GM18498 (cell line): ENCODE measurements around the gene TACC2.

Source experiments
- ATAC-seq: cut with Tn5 transposase; IDR thresholded peaks from one replicate; pipeline ENCODE4 v1.9.1; 2021; ENCODE audit warnings: mild to moderate bottlenecking, moderate library complexity; ENCODE audit not compliant: unreplicated experiment

The TACC2 gene

DNA sequence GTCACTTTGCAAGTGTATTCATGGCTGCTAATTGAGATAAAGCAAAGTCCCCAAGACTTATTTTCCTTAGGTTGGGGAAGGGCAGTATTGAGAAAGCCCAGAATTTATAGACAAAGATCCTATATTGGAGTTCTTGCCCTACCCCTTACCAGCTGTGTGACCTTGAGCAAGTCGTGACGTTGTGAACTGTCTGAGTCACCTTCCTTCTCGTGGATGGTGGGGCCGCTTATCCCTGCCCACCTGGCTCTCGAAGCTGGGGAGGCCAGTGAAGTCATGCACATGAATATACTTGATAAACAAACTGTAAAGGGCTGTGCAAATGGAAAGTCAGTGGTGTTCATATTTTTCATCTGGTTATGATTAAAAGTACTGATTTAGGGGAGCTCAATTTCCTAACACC is 127.4 kb downstream of the TACC2 start:
- ATAC-seq, result no peak

DNA sequence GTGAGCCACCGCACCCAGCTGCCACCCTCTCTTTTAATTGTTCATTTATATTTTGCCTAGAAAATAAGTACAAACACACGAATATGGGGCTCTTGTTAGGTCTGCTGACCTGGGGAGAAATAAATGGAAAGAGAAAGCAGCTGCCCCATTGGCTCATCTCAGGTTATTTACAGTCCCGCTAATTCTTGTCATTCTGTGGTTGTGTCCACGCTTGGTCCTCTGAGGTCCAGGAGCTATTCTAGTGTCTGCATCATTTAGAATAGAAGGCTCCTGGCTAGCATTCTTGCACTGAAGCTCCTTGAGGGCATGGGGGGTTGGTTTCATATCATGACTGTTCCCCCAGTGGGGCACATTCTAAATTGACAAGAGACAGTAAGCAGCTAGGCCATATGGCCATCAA is 128.5 kb downstream of the TACC2 start:
- no peak for ATAC-seq

DNA sequence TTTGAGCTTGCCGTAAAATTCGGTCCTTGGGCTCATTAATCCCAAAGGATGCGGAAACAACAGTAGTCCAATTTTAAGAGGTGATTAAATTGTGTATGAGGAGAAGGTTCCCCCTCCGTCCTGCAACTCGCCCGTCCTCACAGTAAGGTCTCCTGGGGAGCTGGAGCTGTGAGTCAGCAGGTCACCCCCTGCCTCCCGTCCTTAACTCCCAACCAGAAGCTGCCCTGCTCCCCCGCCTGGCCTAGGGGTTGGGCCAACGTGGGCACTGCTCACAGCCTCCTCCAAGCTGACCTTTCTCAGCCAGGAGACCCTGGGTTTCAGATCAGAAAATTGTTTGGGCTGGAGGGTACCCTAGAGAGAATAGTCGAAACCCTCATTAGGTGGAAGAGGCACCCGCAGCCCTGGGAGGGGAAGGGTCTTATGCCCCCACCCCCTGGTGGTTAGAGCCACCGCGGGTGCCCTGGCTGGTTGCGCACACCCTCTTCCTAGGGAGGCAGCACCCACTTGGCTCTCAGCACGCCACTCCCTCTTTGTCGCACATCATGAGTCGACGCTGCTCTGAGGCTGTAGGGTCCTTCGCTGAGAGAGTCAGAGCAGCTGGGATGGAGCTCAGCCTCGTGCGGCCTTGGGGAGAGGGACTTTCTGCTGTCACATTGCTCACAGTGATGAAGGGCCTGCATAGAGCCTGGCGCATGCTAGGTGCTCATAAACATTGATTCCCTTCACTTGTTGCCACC is 131.2 kb downstream of the TACC2 start:
- ATAC-seq, result no peak

DNA sequence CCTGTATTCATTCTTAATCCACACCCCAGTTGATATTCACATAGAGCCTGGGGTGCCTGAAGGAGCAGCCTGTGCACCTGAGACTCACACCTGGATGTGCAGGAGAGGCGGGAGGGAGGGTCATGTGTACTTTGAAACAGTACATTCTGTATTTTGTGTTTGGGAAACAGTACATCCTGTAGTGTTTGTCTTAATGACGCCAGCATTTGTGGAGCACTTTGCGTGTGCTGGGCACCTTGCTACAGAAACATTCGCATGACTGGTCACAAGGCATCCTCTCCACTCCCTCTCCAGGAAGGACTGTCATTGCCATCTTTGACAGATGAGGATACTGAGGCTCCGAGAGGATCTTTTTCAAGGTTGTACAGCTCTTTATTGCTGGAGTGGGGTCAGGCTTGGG is 132.1 kb downstream of the TACC2 start:
- no peak for ATAC-seq

DNA sequence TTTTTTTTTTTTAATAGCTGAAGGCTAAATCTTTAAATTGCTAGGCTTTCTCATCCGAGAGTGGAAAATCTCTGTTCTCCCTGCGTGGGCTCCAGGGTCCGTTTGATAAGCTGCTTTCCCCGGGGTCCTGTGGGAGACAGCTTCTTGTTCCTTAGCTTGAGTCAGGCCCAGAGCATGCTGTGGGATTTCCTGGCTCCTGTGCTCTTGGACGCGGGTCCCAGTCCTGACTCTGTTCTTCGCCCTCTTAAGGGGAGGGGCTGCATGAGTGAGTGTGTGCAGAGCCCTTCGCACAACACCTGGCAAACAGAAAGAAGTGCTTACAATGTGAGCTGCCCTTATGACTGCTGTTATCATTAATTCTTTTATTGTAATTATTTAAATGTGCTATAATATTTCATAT is 133.5 kb downstream of the TACC2 start:
- no peak for ATAC-seq

DNA sequence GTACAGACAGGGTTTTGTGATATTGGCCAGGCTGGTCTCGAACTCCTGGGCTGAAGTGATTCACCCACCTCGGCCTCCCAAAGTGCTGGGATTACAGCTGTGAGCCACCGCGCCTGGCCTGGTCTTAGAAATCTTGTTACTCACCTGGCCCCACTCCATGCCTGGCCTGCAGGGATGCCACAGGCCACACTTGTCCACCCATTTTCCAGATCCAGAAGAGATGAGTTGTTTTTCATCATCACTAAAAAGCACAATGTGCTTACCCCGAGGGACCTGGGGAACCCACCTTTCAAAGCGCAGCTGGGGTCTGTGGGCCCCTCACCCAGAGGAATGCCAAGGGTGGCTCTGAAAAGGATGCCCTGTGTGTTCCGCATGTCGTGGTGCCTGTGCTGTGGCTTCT is 134.2 kb downstream of the TACC2 start:
- ATAC-seq, result no peak

DNA sequence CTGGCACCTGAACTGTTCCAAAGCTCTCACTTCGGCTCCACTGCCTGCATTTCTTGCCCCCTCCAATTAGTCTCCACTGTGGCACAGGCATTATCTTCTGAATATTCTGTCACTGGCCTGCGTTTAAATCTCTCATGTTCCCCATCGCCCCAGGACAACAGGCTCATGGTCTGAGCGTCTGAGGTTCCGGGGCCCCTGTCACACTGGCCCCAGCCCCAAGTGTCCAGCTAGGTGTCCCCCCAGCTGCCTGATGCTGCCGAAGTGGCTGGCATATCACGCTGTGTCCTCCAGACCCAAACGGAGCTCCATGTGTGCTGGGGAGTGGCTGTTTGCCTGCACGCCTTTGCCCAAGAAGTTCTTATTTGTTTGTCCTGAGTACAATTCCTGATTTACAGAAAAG is 135.4 kb downstream of the TACC2 start:
- ATAC-seq, result no peak

DNA sequence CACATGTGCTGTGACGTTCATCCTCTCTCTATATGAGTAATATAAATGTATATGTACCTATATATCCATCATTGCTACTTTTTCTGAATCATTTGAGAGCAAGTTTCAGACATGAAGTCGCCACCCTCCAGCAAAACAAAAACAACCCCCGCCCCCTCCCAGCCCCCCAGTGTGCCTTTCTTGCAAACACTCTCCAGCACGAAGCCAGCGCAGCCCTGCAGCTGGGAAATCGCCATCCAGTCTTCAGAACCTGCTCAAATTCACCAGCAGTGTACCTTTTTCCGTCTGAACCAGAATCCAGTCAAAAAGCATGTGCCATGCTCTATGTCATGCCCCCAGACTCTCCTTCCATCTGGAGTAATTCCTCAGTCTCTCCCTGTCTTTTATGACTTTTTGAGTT is 135.8 kb downstream of the TACC2 start:
- ATAC-seq, result no peak

DNA sequence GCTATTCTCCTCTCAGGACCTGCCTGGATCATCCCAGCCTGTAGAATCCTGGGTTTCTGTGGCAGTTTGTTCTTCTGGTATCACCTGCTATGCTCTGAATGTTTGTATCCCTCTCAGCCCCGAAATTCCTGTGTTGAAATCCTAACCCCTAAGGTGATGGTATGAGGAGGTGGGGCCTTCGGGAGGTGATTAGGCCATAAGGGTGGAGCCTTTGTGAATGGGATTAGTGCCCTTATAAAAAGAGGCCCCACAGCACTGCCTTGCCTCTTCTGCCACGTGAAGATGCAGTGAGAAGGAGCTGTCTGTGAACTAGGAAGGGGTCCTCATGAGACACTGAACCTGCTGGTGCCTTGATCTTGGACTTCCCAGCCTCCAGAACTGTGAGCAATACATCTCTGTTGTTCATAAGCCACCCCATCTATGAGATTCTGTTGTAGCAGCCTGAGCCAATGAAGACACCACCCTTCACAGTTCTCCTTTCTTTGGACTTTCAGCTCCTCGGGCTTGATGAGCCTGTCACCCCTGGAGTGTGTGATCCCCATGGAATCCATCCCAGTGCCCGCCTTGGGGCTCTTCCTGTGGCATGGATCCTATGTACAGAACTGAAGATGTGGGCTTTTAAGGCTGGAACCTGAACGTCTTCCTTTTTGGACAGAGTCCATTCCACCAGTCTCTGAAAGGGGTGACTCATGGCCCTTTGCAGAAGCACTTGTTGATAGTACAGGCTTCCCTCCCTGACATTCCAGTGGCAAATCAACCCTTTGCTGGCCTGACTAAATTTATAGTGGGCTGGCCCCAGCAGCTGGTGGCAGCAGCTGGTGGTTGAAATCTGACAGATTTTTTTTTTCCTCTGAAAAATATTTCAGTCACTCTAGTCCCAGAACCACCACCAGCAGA is 138.0 kb downstream of the TACC2 start:
- no peak for ATAC-seq

DNA sequence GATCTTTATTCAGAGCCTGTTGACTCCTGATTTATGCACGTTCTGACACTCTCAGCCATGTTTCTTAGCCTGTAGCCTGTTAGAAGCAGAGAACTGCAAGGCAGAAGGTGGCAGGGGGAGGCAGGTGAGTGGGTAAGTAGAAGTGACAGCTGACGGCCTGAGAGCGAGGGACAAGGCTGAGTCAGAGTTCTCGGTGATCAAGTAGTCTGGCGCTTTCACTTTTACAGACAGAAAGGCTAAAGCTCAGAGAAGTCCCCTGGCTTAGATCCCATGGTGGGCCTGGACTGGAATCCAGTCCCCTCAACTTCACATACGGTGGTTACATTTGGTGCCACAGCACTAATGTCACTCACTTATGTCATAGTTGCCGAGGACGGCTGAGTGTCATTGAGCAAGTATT is 139.0 kb downstream of the TACC2 start:
- ATAC-seq, result no peak

DNA sequence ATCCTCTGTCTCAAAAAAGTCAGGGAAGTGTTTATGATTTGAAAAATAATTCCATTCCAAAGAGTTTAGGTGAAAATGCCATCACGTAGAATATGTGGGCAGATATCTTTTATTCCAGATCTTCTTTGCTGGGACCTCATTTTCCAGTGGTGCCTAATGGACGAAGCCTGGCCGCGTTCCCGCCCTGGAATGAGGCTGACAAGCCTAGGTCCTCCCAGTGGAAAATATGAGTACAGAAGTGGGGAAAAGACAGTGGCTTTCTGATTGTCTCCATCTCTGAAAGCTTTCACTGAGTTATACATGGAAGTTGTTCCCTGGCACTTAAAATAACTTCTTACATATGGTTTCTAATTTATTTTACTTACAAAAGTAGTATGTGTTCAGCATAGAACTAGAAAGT is 139.4 kb downstream of the TACC2 start:
- no peak for ATAC-seq

DNA sequence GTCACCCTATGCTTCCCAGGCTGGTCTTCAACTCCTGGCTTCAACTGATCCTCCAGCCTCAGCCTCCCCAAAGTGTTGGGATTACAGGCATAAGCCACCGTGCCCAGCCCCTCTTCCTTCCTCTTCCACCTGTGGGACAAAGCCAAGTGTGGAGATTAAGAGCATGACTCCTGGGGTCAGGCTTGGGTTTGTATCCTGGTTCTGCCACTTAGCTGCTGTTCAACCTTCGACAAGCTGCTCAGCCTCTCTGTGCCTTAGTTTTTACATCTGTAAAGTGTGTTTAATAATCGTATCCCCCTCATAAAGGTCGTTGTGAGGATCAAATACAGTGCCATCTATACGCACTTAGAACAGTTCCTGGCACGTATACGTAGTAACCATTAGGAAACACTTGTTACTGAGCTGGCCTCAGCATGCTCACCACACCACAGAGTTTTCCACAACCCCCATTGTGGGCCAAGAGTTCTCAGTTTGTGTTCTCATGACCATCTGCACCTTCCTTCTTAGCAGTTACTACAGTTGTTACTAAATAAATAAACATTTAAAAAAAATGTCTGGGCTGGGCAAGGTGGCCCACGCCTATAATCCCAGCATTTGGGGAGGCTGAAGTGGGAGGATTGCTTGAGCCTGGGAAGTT is 141.6 kb downstream of the TACC2 start:
- no peak for ATAC-seq

DNA sequence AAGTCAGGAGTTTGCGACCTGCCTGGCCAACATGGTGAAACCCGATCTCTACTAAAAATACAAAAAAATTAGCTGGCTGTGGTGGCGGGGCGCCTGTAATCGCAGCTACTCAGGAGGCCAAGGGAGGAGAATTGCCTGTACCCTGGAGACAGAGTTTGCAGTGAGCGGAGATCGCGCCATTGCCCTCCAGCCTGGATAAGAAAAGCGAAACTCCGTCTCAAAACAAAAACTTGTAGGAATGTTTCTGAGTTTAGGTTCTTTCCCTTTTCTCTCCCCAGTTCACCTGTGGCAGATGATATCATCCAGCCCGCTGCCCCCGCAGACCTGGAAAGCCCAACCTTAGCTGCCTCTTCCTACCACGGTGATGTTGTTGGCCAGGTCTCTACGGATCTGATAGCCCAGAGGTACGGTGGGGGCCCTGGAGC is 143.4 kb downstream of the TACC2 start:
- no peak for ATAC-seq

DNA sequence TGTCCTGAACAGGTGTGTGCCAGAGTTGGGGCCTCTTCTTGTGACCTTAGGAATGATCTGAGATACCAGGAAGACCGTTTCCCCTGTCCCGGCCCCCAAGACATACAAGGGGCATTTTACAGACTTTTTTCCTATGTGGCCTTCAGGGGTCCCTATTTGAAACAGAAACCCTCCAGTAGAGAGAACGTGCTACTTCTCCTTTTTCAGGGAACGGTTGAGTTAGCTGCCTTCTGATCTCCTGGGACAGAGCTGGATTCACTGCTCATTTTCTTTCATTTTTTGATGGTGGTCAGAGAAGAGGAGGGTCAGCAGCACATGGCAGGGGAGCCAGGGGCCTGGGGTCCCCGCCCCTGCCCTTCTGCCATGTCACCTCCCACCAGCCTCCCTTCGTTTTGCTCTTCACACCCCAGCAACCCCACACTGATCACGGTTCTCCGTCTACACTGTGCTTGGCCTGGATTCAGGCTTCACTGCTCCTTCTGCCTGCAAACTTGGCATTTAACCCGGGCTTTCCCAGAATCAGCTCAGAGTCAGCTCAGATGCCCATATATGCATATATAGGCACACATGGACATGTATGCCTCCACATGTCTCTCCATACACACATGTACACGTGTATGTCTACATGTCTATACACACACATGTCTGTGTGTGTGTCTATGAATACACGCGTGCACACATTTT is 144.1 kb downstream of the TACC2 start:
- no peak for ATAC-seq

DNA sequence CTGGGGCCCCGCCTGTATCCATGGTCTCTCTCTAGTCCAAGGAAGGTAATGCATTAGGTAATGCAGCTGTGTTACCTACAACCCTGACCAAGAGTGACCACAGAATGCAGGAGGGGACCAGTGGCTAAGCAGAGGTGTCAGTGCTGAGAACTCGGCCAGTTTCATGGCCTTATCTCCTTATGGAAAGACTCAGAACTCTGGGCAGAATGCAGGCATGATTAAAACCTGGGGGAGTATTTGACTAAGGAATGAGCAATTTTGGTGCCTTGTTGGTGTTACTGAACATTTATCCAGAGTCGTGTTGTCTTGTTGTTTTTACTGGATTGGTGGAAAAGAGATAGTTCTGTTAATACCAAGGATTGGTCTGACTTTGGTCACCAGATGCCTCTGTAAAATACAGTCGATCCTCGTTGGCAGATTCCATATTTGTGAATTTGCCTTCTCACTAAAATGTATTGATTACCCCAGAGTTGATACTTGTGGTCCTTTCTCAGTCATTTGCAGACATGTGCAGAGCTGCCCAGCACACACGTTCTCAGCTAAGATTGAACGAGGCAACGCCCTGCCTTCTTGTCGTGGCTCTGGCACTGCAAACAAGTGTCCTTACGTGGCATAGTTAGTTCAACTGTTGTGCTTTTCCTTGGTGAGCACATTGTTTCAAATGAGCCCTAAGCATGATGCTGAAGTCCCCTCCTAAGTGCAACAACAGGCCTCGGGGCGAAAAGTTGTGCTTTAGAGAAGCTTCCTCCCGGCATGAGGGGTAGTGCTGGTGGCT is 146.5 kb downstream of the TACC2 start:
- no peak for ATAC-seq

DNA sequence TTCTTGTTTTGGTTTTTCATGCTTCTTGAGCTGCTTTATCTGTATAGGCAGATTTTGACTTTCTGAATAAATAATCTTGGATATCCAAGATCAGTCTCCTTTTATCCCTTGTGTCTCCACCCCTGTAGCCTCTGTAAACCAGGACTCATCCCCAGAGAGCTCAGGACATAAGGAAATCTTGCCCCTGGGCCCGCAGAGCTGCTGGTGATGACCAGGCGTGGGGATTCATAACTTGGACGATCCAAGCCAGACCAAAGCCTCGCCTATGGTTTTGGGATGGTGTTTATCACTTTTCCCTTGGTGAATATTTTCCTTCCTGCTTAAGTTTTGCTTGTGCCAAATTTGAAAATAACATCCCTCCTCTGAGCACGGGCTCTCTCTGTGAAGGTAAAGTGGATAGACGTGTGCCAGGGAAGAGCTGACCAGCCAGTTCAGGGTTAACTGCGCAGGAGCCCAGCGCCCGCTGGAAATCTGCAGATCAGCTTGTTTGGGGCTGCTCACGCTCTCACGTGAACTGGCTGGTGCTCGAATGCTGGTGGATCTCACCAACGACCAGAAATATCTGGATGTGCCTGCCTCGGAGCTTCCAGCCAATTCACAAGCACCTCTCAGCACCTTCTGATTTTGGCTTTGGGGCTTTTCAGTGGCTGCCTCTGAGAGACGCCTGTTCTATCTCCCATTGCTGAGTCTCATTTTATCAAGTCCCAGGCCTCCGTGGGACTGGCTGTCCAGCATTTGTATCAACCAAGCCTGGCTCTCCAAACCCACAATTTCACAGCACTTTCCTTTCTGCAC is 150.1 kb downstream of the TACC2 start:
- no peak for ATAC-seq

DNA sequence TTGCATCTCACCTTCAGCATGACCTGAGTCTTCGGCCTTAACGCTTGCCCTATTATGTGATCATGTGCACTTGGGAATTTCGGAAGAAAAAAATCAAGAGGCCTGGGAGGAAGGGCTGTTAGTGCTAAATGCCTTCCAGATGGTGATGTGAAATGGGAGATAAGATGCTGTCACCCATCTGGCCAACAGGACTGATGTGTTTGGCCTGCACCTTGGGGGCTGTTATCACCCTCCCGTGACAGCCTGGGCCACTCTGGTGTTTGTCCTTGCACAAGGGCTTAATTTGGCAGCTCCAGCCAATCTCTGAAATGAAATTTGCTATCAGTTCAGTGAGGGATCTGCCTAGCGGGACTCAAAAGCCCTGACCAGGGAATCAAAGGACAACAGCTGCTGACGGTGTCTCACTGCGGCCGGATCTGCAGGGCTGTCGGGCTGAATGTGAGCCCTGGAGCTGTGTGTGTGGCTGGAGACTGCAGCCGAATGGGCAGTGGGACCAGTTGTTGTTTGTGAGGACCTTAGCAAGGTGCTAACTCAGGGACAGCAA is 150.7 kb downstream of the TACC2 start:
- no peak for ATAC-seq

DNA sequence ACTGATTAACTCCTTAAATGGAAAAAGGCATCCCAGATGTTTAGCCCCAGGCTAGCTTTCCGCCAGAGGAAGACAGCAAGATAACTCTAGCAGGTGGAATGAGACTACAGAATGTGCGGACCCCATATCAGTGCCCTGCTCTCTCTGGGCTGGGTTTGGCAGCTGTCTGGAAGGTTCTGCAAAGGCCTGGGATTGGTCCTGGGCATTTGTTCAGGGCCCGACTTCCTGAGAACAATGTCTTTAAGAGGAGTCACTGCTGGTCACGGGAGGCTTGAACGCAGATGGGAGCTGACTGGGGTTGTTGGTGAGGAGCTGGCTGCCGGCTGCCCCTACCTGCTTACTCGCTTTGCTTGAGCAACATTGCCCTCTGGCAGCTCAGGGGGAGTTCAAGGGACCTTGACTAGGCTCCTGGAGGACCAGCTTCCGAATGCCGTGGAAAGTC is 151.5 kb downstream of the TACC2 start:
- ATAC-seq, result no peak

DNA sequence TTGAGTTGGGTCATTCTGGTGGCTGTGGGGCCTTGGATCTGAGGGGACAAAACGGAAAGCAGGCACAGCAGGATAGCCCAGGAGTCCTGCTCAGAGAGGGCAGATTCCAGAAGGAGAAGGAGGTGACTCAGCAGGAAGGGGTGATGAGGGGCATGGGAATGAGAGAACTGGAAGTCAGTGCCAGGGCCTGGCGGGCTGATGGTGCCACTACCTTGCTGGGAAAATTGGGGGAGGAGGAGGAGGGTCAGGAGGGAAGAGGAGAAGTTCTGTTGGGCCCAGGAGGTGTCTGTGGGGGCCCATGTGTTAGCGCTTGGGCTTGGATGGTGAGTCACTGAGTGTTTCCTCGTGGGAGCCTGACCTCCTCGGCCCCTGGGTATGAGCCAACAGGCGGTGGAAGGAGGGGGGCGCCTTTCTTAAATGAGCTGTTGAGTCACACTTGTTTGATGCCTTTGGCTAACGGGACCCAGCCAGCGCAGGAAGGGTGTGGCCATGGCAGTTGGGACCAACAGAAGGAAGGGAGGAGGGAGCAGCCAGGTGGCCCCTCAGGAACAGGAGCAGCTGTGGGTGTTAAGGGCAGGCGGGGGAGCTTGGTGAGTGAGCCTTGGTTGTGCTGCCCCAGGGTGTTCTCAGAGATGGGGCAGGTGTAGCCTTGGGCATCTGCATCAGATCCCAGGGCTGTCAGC is 152.1 kb downstream of the TACC2 start:
- ATAC-seq, result no peak
